Activated naive CD8-positive, alpha-beta T cell (primary cell): Measurements from ENCODE around the gene MGMT.

Experiments used
- H3K27ac Mint-ChIP-seq: one replicate; pipeline ENCODE4 v1.8.0; 2021; ENCODE audit warnings: mixed read lengths
- H3K27me3 Mint-ChIP-seq: one replicate; pipeline ENCODE4 v1.8.0; 2021; ENCODE audit warnings: mixed read lengths
- H3K36me3 Mint-ChIP-seq: one replicate; pipeline ENCODE4 v1.8.0; 2021; ENCODE audit warnings: mixed read lengths
- H3K4me1 Mint-ChIP-seq: one replicate; pipeline ENCODE4 v1.8.0; 2021; ENCODE audit warnings: low read depth, mixed read lengths
- H3K4me3 Mint-ChIP-seq: one replicate; pipeline ENCODE4 v1.8.0; 2021; ENCODE audit warnings: mild to moderate bottlenecking, mixed read lengths
- H3K9me3 Mint-ChIP-seq: one replicate; pipeline ENCODE4 v1.8.0; 2021; ENCODE audit warnings: low read depth, mixed read lengths

The MGMT gene

DNA sequence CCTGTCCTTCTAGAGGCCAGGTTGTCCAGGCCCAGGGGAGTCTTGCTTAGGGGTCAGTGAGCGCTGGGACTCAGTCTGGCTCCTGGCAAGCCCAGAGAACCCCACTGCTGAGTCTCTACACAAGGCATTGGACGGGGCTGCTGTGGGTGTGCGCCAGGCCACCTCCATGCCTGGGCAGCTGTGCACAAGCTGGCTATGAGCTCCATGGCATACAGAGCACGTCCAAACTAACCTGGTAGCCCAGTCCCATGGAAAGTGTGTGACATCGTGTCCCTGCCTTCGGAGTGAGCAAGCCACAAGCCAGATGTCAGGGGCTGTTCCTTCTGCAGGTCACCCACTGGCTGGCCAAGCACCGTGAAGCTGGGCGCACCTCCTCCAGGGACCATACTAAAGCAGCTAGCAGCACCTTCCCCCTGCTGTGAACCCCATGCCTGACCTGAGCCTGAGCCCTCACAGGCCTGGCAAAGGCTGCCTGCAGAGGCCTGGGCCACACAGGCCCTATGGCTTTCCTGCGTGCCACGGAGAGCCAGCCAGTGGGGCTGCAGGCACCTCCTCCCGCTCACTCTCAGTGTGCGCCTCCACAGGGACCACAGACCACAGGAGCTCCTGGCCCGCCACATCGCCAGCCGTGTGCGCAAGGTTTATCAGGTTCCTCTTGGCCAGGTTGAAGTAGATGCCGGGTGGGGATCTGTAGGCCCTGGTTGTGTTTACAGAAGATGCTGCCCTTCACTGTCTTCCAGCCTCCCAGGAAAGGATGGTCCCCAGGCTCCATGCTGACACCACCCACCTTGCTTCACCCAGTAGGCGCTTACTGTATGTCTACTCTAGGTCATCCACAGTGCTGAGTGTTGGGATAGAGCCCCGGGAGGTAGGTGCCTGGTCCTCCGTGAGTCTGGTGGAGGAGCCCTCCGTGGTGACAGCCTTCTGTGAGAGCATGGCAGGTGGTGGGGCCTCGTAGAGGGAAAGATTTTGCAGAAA lies 277.4 kb downstream of the MGMT start:
- Mint-ChIP-seq H3K9me3 (peaks cover 30% of the 10 kb centered on the region), H3K36me3 (peaks cover 42% of the 10 kb centered on the region), H3K4me1 (no peaks in the 10 kb centered on the region), H3K27ac (no peak overlapping the region), H3K27me3 (no peaks in the 10 kb centered on the region), H3K4me3 (no peak overlapping the region)

DNA sequence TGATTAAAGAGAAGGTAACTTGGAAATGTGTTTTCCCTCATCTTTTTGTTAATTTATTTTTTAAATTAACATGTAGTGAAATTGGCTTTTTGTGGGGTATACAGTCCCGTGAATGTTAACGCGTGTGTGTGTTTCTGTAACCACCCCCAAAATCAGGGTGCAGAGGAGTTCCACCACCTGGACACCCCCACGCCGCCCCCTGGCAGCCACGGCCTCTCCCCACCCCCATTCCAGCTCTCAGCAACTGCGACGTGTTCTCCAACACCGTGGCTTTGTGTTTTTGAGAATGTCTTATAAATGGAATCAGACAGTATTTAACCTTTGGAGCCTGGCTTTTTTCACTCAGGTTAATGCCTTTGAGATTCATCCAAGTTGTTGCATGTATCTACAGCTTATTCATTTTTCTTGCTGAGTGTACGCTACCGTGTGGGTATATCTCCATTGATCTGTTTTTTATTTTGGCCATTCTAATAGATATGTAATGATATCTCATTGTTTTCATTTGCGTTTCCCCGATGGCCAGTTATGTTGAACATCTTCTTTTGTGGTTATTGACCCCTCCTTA lies 278.2 kb downstream of the MGMT start:
- H3K4me3 Mint-ChIP-seq: no peak overlapping the region
- H3K27me3 Mint-ChIP-seq: no peaks in the 10 kb centered on the region
- H3K9me3 Mint-ChIP-seq: peaks cover 34% of the 10 kb centered on the region
- H3K36me3 Mint-ChIP-seq: peaks cover 40% of the 10 kb centered on the region
- no peaks in the 10 kb centered on the region for H3K4me1 Mint-ChIP-seq
- no peak overlapping the region for H3K27ac Mint-ChIP-seq

DNA sequence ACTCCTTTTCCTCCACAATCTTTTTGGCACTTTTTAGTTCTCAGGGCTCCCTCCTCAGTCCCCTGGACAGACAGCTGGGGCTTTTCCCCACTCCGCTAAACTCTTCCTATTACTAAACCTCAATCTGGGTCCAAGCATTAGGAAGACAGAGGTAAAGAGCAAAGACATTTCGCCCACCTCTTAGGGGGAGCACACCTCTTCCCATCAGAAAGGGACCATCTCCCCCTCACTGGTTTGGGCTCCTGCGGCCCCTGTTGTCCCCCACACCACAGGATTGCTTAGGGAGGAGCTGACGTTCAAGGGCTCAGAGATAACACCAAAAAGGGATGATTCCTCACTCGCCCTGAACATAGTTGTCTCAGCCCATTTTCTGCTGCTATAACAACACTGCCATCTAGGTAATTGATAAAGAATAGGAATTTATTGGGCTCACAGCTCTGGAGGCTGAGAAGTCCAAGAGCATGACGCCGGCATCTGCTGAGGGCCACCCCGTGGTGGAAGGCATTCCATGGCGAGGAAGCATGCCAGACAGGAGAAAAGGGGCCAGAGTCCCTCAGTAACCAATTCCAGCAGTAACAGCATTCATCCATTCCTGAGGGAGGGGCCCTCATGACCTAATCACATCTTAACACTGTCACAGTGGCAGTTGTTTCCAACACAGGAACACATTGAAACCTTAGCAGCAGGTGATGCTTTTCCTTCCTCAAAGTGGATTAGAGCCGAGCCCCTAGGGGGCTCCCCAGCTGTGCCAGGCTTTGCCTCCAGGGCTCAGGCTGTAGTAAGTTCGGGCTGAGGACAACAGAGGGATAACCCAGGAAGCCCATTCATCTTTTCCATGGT lies 287.4 kb downstream of the MGMT start:
- Mint-ChIP-seq H3K36me3 (peaks cover 39% of the 10 kb centered on the region), H3K9me3 (peaks cover 37% of the 10 kb centered on the region), H3K27ac (no peak overlapping the region), H3K27me3 (no peaks in the 10 kb centered on the region), H3K4me3 (no peak overlapping the region), H3K4me1 (peaks cover 16% of the 10 kb centered on the region)

DNA sequence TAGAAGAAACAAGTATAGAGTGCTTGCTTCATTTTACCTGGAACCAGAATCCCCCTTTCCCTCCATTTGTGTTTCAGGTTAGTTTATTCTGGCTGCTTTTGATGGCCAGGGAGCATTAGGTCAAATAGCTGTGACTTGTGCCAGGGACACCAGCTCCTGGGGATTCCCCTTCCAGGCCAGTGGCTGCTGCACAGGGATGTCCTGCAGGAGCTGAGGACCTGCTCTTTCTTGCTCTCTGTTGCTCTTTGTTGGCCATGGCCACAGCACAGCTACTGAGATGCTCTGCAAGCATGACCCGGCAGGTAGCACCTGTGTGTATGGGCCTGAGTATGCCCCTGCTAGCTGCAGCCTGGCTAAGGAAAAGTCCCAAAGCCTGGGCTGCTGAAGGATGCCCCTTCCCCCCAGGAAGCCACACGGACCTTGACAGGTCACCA lies 288.1 kb downstream of the MGMT start:
- Mint-ChIP-seq H3K4me1 (peaks cover 16% of the 10 kb centered on the region), H3K27me3 (no peaks in the 10 kb centered on the region), H3K4me3 (no peak overlapping the region), H3K9me3 (peaks cover 34% of the 10 kb centered on the region), H3K27ac (no peak overlapping the region), H3K36me3 (peaks cover 37% of the 10 kb centered on the region)

DNA sequence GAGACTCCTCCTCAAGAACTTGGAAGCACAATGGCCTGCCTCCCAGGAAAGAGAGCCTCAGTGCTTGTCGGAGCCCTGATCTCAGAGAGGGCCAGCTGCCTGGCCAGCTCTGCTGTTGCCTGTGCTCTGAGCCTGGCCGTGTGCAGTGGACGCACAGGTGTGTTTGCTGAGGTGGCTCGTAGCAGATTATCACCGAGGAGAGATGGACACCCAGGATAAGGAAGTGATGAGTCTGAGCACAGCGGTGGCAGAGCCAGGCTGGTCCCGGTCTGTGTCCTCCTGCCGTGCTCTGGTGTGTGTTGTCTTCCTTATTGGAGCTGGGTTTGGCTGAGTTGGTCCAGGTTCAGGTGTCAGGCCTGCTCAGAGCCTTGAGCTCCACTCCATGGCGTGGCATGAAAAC lies 288.6 kb downstream of the MGMT start:
- H3K27ac Mint-ChIP-seq: no peak overlapping the region
- H3K36me3 Mint-ChIP-seq: peaks cover 35% of the 10 kb centered on the region
- no peak overlapping the region for H3K4me3 Mint-ChIP-seq
- H3K9me3 Mint-ChIP-seq: peaks cover 31% of the 10 kb centered on the region
- peaks cover 16% of the 10 kb centered on the region for H3K4me1 Mint-ChIP-seq
- no peaks in the 10 kb centered on the region for H3K27me3 Mint-ChIP-seq

DNA sequence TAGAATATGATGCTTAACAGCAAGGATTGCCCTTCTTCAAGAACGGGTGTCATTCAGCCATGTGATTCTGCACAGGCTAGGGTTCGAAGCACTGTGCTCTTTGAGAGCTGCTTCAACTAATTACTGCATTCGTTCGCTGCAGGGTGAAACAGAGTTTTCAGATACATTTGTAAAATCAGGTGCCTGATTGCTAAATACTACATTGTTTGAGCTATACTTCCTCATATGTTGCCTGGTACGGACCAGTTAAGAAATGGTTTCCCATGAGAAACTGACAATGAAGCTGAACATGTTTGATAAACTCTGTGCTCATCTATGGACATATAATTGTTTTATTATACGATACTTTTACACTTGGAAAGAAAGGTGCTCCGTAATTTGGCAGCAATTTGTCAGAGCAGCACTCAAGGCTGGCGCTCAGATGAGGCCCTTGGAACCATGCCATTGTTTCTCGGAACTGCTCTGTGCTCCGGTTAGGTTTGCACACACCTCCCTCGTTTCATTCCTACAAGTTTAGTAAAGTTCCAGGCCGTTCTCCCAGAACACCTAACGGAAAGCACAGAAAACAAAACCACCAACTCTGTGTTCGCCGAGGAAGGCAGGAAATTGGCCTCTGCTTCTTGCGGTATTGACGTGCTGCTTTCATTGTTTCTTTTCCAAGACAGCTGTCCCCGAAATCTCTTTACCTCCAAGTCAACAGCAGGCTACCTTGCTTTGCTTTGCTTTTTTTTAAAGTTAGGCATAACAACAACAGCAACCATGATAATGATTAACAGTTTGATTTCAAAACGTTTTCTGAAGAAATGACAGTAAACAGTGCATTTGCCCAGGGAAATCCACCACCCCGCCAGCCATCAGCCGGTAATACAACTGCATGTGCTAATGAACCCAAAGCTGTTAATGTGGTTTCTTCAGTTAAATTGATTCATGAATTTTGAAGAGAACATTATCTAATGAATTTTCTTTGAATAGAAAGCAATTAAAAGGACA lies 290.2 kb downstream of the MGMT start:
- Mint-ChIP-seq H3K27ac (no peak overlapping the region), H3K4me1 (peaks cover 16% of the 10 kb centered on the region), H3K36me3 (peaks cover 32% of the 10 kb centered on the region), H3K4me3 (peak overlapping the region; percentile 67), H3K27me3 (no peaks in the 10 kb centered on the region), H3K9me3 (peaks cover 15% of the 10 kb centered on the region)

DNA sequence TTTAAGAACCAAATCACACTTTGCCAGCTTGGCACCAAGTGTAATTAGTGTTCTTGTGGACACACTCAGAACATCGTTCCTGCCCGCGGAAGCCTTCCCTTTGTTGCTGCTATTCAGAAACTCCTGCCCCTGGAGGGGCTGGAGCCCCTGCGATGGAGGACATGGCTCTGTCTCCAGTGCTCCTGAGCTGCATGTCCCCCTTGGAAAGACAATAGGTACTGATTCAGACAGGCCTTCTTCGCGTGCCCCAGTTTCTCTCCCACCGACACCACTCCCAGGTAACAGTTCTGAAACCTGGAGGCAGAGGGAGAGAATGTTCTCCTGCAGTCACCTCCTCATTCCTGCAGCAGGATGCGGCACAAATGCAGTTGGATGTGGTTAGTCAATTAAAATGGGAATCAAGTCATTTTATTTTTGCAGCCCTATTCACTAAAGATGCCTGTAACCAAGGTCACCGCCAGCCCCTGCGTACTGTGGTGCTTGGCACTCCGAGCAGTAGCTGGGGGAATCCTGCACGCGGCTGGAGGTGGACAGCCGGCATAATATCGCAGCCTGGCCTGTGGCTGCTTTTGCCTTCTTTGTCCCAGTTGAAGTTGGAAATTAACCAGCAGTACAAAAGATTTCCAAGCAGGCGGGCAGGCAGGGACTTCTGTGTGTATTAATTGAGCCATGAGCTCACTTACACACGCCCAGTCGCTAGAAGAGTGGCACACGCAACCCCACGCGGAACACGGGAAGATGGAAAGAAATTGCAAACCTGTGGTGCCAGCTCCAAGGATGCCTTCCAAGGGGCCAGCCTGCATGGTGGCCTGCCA lies 291.4 kb downstream of the MGMT start:
- peaks cover 6% of the 10 kb centered on the region for H3K9me3 Mint-ChIP-seq
- no peaks in the 10 kb centered on the region for H3K27me3 Mint-ChIP-seq
- peaks cover 16% of the 10 kb centered on the region for H3K4me1 Mint-ChIP-seq
- H3K27ac Mint-ChIP-seq: no peak overlapping the region
- H3K36me3 Mint-ChIP-seq: peaks cover 26% of the 10 kb centered on the region
- H3K4me3 Mint-ChIP-seq: no peak overlapping the region

DNA sequence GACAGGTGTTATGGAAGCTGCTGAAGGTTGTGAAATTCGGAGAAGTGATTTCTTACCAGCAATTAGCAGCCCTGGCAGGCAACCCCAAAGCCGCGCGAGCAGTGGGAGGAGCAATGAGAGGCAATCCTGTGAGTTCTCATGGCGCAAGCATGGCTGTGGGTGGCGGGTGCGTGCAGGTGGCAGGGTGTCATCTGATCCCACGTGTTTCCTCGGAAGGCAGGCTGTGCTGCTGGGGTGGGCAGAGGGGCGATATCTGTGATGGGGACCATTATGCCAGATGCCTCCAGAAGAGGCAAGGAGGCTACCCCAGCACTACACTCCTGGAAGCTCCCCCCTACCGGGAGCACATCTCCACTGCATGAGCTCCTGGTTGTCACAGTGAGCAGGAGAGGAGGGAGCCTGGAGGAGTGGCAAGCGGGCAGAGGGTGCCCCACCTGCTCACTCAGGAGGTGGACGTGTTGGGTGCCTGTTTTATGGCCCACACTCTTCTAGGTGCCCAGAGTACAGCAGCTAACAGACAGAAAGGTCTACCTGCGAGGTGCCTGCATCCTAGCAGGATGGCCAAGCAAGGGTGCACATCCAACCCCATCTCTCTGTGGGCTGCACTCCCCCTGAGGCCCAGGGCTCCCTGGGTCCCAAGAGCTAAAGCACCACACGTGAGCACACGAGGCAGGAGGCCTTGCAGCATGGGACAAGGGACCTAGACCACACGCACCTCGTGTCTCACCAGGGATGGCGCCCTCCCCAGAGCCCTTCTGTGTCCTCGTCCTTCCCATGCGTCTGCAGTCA lies 292.4 kb downstream of the MGMT start:
- peaks cover 16% of the 10 kb centered on the region for H3K4me1 Mint-ChIP-seq
- no peaks in the 10 kb centered on the region for H3K27me3 Mint-ChIP-seq
- no peak overlapping the region for H3K4me3 Mint-ChIP-seq
- H3K36me3 Mint-ChIP-seq: peaks cover 18% of the 10 kb centered on the region
- H3K27ac Mint-ChIP-seq: no peak overlapping the region
- H3K9me3 Mint-ChIP-seq: no peaks in the 10 kb centered on the region

DNA sequence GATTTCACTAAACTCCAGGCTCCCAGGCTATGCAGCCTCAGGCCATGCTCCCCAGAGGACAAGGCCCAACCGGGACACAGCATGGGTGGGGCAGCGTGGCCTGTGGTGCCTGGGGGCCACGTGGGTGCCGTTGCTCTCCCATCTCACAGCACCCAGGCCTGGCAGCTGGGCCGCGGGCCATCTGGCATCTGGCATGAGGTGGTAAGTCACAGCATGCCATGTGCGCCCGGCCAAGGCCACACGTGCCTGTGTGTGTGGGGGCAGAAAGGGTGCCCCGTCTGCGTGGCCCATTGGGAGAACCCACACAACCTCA lies 292.9 kb downstream of the MGMT start:
- Mint-ChIP-seq H3K9me3 (no peaks in the 10 kb centered on the region), H3K36me3 (peaks cover 17% of the 10 kb centered on the region), H3K4me1 (peaks cover 16% of the 10 kb centered on the region), H3K4me3 (no peak overlapping the region), H3K27me3 (no peaks in the 10 kb centered on the region), H3K27ac (no peak overlapping the region)

DNA sequence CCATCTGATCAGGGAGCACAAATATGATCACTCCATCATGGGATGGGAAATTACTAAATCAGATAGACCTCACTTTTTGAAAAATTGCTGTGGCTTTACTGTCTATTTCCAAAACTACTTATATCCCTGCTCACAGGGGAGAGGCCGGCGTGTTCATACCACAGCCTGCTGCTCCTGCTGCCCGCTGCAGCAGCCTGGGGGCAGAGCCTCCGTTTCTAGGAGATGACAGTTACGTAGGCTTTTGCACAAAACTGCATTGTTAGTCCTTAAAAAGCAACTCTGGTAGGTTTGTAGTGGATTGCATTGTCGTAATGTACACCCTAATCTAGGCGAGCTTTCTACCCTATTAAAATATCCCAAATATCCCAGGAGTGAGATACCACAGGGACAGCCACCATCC lies 293.4 kb downstream of the MGMT start:
- no peaks in the 10 kb centered on the region for H3K27me3 Mint-ChIP-seq
- H3K27ac Mint-ChIP-seq: no peak overlapping the region
- H3K4me1 Mint-ChIP-seq: peaks cover 16% of the 10 kb centered on the region
- H3K36me3 Mint-ChIP-seq: peaks cover 15% of the 10 kb centered on the region
- H3K9me3 Mint-ChIP-seq: no peaks in the 10 kb centered on the region
- no peak overlapping the region for H3K4me3 Mint-ChIP-seq

DNA sequence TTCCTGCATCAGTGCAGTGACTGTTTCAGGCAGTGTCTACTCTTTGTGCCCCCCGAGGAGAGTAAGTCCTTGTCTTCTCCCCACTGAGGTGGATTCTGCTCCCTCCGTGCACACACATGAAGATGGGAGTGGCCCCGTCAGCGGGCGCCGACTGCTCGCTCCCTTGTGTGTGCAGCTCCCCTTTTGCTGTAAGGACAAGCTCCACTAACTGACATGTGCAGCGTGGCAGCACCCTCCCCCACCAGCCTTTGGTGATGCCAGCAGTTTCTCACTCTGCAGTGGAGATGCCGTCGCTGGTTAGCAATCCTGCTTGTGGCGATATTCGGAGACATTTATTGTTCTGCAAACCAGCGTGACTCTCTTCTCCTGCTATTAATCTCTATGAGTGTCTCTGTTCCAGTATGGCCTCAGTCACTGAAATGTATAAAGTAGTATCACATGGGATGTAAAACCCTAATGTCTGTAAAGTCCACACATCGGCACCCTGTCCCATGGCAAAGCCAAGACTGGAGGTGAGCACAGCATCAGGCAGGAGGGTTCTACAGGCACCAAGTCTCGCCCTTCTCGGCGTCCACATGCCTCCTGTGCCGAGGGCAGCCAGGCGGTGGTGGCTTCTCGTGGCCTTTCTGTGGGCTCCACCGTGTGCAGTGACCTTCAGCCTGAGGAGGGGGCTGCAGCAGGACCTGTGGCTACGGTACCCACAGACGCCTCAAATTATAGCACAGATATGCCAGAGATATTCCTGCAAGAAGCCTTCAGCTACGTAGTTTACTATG lies 294.3 kb downstream of the MGMT start:
- H3K27ac Mint-ChIP-seq: no peak overlapping the region
- H3K27me3 Mint-ChIP-seq: no peaks in the 10 kb centered on the region
- H3K4me1 Mint-ChIP-seq: peaks cover 13% of the 10 kb centered on the region
- no peak overlapping the region for H3K4me3 Mint-ChIP-seq
- peaks cover 13% of the 10 kb centered on the region for H3K36me3 Mint-ChIP-seq
- no peaks in the 10 kb centered on the region for H3K9me3 Mint-ChIP-seq
